ENCODE data around the gene DET1.

Gene DET1

GRCh38 chr15:88463870-88464532 lies 82.5 kb downstream of the DET1 start:
- DNase-seq = no peak

Measured in right hindlimb (tissue), 1 donor.